ENCODE data around the gene PROM2.

GRCh38 chr2:95285542-95285932 is 11.3 kb downstream of the PROM2 start:
- TF ChIP-seq CTCF (conservative IDR thresholded peaks at IDR 0.05; ENCODE audit: low read depth, low read length), result no peak
- TF ChIP-seq EZH2 (IDR thresholded peaks at IDR 0.05; ENCODE audit: low read length, unreplicated experiment), result no peak
- no peak for TF ChIP-seq EZH2phosphoT487 (IDR thresholded peaks at IDR 0.05; ENCODE audit: borderline replicate concordance, low read length)

Measured in PC-3 (cell line).